ENCODE results near the gene IGF2.

Gene IGF2

DNA sequence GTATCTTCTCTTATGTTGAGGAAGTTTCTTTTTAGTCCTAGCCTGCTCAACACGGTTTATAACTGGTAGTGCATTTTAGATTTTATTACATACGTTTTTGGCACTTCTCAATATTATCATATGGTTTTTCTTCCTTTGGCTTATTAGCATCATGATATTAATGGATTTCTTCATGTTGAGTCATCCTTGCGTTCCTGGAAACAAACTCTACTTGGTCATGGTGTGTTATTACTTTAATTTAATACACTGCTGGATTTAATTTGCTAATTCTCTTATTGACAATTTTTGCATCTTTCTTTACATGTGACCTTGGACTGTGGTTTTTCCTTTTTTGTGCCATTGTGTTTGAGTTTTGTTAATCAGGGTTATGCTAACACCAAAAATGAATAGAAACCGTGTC lies 20.5 kb downstream of the IGF2 start:
- Histone ChIP-seq H3K36me3 (replicated peaks in 1 of 2; ENCODE audit: control insufficient read depth in 2 of 2, insufficient read depth in 2 of 2, low read length in 2 of 2) (no peaks in the 10 kb centered on the region), H3K4me3 (ENCODE audit: low read length in 2 of 2) (no peak overlapping the region), H2BK12ac (ENCODE audit: low read length) (no peak overlapping the region), H3K9ac (ENCODE audit: low read depth, low read length, poor library complexity) (no peak overlapping the region), H4K8ac (ENCODE audit: low read depth, low read length) (no peak overlapping the region), H2AFZ (ENCODE audit: low read length) (no peak overlapping the region), H3K4me1 (ENCODE audit: control insufficient read depth in 2 of 2, insufficient read depth in 1 of 2, low read depth in 1 of 2, low read length in 2 of 2) (peaks cover 0 to 4% of the 10 kb centered on the region in 2 donors), H2BK120ac (ENCODE audit: low read depth, low read length) (no peak overlapping the region), H2BK5ac (ENCODE audit: low read length) (no peak overlapping the region), H2BK15ac (ENCODE audit: low read length) (no peak overlapping the region), H2AK5ac (ENCODE audit: low read depth, low read length) (no peak overlapping the region), H3K23ac (ENCODE audit: low read depth, low read length, poor library complexity) (no peak overlapping the region), H3K79me1 (ENCODE audit: low read depth, low read length) (peaks cover 1% of the 10 kb centered on the region), H3K27me3 (ENCODE audit: control insufficient read depth in 3 of 3, insufficient read depth in 3 of 3, low read depth in 1 of 3, low read length in 3 of 3) (peaks cover 0 to 29% (median 0%) of the 10 kb centered on the region in 3 experiments), H3K4me2 (ENCODE audit: insufficient read depth, low read length, poor library complexity, severe bottlenecking) (no peak overlapping the region), H3K14ac (ENCODE audit: low read length) (no peak overlapping the region), H3K4ac (ENCODE audit: low read length) (no peak overlapping the region), H3K18ac (ENCODE audit: low read length) (no peak overlapping the region), H3K9me3 (replicated peaks in 1 of 2; ENCODE audit: control insufficient read depth in 2 of 2, insufficient read depth in 1 of 2, low read depth in 1 of 2, low read length in 2 of 2) (peaks cover 9 to 10% of the 10 kb centered on the region in 2 donors), H3K27ac (replicated peaks; ENCODE audit: low read length) (no peak overlapping the region), H4K91ac (ENCODE audit: low read depth, low read length, poor library complexity) (no peak overlapping the region)
- no CpG with 5 or more reads among the region's 4 CpGs for WGBS, 2 donors (ENCODE audit: extremely low coverage in 2 of 2, insufficient read length in 2 of 2, insufficient replicate concordance in 1 of 2)
- DNase-seq (ENCODE audit: low spot score): no peak

DNA sequence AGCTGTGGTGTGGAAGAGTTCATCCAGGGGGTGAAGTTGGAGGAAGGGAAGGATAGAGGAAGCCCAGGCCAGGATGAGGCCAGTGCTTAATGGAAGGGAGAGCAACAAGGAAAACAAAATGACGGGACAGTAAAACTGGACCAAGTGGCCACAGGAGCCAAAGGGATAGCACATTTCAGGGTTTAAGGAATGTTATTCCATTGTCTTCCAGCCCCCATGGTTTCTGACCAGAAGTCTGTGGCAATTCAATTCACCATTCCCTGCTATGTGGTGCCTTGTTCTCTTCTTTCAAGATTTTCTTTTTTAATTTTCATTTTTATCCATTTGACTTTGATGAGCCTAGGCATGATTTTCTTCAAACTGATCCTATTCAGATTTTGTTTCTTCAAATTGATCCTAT lies 22.5 kb downstream of the IGF2 start:
- Histone ChIP-seq H3K9ac (ENCODE audit: low read depth, low read length, poor library complexity) (no peak overlapping the region), H2AFZ (ENCODE audit: low read length) (no peak overlapping the region), H3K18ac (ENCODE audit: low read length) (no peak overlapping the region), H2BK120ac (ENCODE audit: low read depth, low read length) (no peak overlapping the region), H3K36me3 (replicated peaks in 1 of 2; ENCODE audit: control insufficient read depth in 2 of 2, insufficient read depth in 2 of 2, low read length in 2 of 2) (no peaks in the 10 kb centered on the region), H2BK12ac (ENCODE audit: low read length) (no peak overlapping the region), H3K9me3 (replicated peaks in 1 of 2; ENCODE audit: control insufficient read depth in 2 of 2, insufficient read depth in 1 of 2, low read depth in 1 of 2, low read length in 2 of 2) (peaks cover 9 to 10% of the 10 kb centered on the region in 2 donors), H3K23ac (ENCODE audit: low read depth, low read length, poor library complexity) (no peak overlapping the region), H3K4me1 (ENCODE audit: control insufficient read depth in 2 of 2, insufficient read depth in 1 of 2, low read depth in 1 of 2, low read length in 2 of 2) (no peaks in the 10 kb centered on the region), H2BK15ac (ENCODE audit: low read length) (no peak overlapping the region), H3K4ac (ENCODE audit: low read length) (no peak overlapping the region), H2AK5ac (ENCODE audit: low read depth, low read length) (no peak overlapping the region), H3K4me2 (ENCODE audit: insufficient read depth, low read length, poor library complexity, severe bottlenecking) (no peak overlapping the region), H2BK5ac (ENCODE audit: low read length) (no peak overlapping the region), H3K27me3 (ENCODE audit: control insufficient read depth in 3 of 3, insufficient read depth in 3 of 3, low read depth in 1 of 3, low read length in 3 of 3) (peaks cover 0 to 19% (median 0%) of the 10 kb centered on the region in 3 experiments), H3K14ac (ENCODE audit: low read length) (no peak overlapping the region), H4K91ac (ENCODE audit: low read depth, low read length, poor library complexity) (no peak overlapping the region), H4K8ac (ENCODE audit: low read depth, low read length) (no peak overlapping the region), H3K79me1 (ENCODE audit: low read depth, low read length) (peaks cover 1% of the 10 kb centered on the region), H3K4me3 (ENCODE audit: low read length in 2 of 2) (no peak overlapping the region), H3K27ac (replicated peaks; ENCODE audit: low read length) (no peak overlapping the region)
- no peak for DNase-seq (ENCODE audit: low spot score)
- no CpG with 5 or more reads among the region's 1 CpG for WGBS, 2 donors (ENCODE audit: extremely low coverage in 2 of 2, insufficient read length in 2 of 2, insufficient replicate concordance in 1 of 2)

DNA sequence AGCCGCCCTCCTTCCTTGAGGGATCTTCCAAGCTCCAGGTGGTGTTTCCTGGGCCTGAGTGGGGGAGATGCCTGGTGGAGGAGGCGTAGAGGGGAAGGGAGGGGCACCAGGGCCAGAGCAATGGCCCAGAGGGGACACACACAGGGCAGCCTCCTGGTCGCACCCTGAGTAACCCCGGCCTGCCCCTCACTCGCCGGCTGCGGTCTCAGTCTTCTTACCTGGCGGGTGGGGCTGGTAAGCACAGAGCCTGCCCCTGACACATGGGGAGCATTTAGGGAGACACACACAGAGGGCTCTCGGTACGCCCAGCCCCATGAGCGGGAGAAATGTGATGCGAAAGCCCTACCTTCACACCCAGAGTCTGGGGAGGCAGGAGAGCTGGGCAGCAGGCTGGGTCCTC lies 23.9 kb downstream of the IGF2 start:
- no peak overlapping the region for H3K4ac ChIP-seq (ENCODE audit: low read length)
- no peaks in the 10 kb centered on the region for H3K4me1 ChIP-seq (ENCODE audit: control insufficient read depth in 2 of 2, insufficient read depth in 1 of 2, low read depth in 1 of 2, low read length in 2 of 2)
- no peaks in the 10 kb centered on the region for H3K36me3 ChIP-seq (replicated peaks in 1 of 2; ENCODE audit: control insufficient read depth in 2 of 2, insufficient read depth in 2 of 2, low read length in 2 of 2)
- DNase-seq (ENCODE audit: low spot score): no peak
- H3K23ac ChIP-seq (ENCODE audit: low read depth, low read length, poor library complexity): no peak overlapping the region
- no peak overlapping the region for H2BK5ac ChIP-seq (ENCODE audit: low read length)
- peak overlapping the region; percentile 57 for H2AK5ac ChIP-seq (ENCODE audit: low read depth, low read length)
- no peak overlapping the region for H3K4me2 ChIP-seq (ENCODE audit: insufficient read depth, low read length, poor library complexity, severe bottlenecking)
- H4K91ac ChIP-seq (ENCODE audit: low read depth, low read length, poor library complexity): no peak overlapping the region
- H3K18ac ChIP-seq (ENCODE audit: low read length): peak overlapping the region; percentile 46
- H2AFZ ChIP-seq (ENCODE audit: low read length): no peak overlapping the region
- H3K9ac ChIP-seq (ENCODE audit: low read depth, low read length, poor library complexity): no peak overlapping the region
- no CpG with 5 or more reads among the region's 12 CpGs for WGBS, 2 donors (ENCODE audit: extremely low coverage in 2 of 2, insufficient read length in 2 of 2, insufficient replicate concordance in 1 of 2)
- H2BK12ac ChIP-seq (ENCODE audit: low read length): no peak overlapping the region
- no peak overlapping the region for H2BK15ac ChIP-seq (ENCODE audit: low read length)
- no peak overlapping the region for H3K27ac ChIP-seq (replicated peaks; ENCODE audit: low read length)
- H3K79me1 ChIP-seq (ENCODE audit: low read depth, low read length): no peaks in the 10 kb centered on the region
- H3K14ac ChIP-seq (ENCODE audit: low read length): no peak overlapping the region
- peaks cover 0 to 7% (median 0%) of the 10 kb centered on the region in 3 experiments for H3K27me3 ChIP-seq (ENCODE audit: control insufficient read depth in 3 of 3, insufficient read depth in 3 of 3, low read depth in 1 of 3, low read length in 3 of 3)
- no peak overlapping the region for H4K8ac ChIP-seq (ENCODE audit: low read depth, low read length)
- H2BK120ac ChIP-seq (ENCODE audit: low read depth, low read length): no peak overlapping the region
- no peak overlapping the region for H3K4me3 ChIP-seq (ENCODE audit: low read length in 2 of 2)
- peaks cover 9 to 10% of the 10 kb centered on the region in 2 donors for H3K9me3 ChIP-seq (replicated peaks in 1 of 2; ENCODE audit: control insufficient read depth in 2 of 2, insufficient read depth in 1 of 2, low read depth in 1 of 2, low read length in 2 of 2)

DNA sequence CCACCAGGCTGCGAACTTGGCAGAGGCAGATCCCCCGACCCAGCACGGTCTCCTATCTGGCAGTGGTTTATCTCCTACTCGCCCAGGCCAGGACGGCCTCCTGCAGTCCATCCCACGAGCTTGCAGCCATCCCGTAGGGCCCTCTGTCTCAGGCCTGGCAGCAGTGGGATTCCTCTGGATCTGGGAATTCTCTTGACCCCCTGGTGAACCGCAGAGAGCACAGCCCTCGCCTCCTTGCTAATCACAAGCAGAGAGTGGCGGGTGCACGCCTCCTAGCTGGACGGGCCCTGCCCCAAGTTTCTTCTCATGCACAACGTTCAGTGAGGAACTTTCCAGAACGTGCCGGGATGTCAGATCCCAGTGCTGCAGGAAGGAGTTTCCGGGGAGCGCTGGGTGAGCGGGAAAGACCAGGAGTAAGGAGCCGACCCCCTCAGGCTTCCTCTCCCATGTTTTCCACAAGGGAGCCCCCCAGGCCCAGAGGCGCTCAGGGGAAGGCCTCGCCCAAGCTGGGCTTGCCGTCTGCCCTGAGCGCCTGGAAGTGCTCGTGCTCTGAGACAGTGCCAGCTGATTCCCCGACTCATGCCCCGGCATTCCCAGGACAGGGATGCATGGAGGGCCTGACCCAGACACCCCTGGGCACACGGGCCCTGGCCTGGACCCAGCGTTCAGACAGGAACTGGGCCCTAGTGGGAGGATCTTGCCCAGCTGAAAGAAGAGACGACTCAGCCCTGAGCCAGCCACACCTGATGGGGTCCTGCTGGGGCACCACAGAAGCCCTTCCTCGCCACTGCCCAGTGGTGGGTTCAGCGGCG lies 24.6 kb downstream of the IGF2 start:
- no peak overlapping the region for H4K91ac ChIP-seq (ENCODE audit: low read depth, low read length, poor library complexity)
- peaks cover 0 to 3% (median 0%) of the 10 kb centered on the region in 3 experiments for H3K27me3 ChIP-seq (ENCODE audit: control insufficient read depth in 3 of 3, insufficient read depth in 3 of 3, low read depth in 1 of 3, low read length in 3 of 3)
- no peaks in the 10 kb centered on the region for H3K79me1 ChIP-seq (ENCODE audit: low read depth, low read length)
- no peak overlapping the region for H4K8ac ChIP-seq (ENCODE audit: low read depth, low read length)
- no peak for DNase-seq (ENCODE audit: low spot score)
- no CpG with 5 or more reads among the region's 32 CpGs for WGBS, 2 donors (ENCODE audit: extremely low coverage in 2 of 2, insufficient read length in 2 of 2, insufficient replicate concordance in 1 of 2)
- H3K9me3 ChIP-seq (replicated peaks in 1 of 2; ENCODE audit: control insufficient read depth in 2 of 2, insufficient read depth in 1 of 2, low read depth in 1 of 2, low read length in 2 of 2): peaks cover 9 to 10% of the 10 kb centered on the region in 2 donors
- H2BK120ac ChIP-seq (ENCODE audit: low read depth, low read length): no peak overlapping the region
- peak overlapping the region; percentile 10 for H2AK5ac ChIP-seq (ENCODE audit: low read depth, low read length)
- no peak overlapping the region for H3K9ac ChIP-seq (ENCODE audit: low read depth, low read length, poor library complexity)
- H3K36me3 ChIP-seq (replicated peaks in 1 of 2; ENCODE audit: control insufficient read depth in 2 of 2, insufficient read depth in 2 of 2, low read length in 2 of 2): no peaks in the 10 kb centered on the region
- no peak overlapping the region for H3K27ac ChIP-seq (replicated peaks; ENCODE audit: low read length)
- no peak overlapping the region for H3K18ac ChIP-seq (ENCODE audit: low read length)
- no peak overlapping the region for H3K4me2 ChIP-seq (ENCODE audit: insufficient read depth, low read length, poor library complexity, severe bottlenecking)
- no peak overlapping the region for H3K4me3 ChIP-seq (ENCODE audit: low read length in 2 of 2)
- no peak overlapping the region for H2AFZ ChIP-seq (ENCODE audit: low read length)
- H3K4me1 ChIP-seq (ENCODE audit: control insufficient read depth in 2 of 2, insufficient read depth in 1 of 2, low read depth in 1 of 2, low read length in 2 of 2): peaks cover 0 to 2% of the 10 kb centered on the region in 2 donors
- no peak overlapping the region for H3K23ac ChIP-seq (ENCODE audit: low read depth, low read length, poor library complexity)
- H2BK5ac ChIP-seq (ENCODE audit: low read length): no peak overlapping the region
- no peak overlapping the region for H2BK12ac ChIP-seq (ENCODE audit: low read length)
- H2BK15ac ChIP-seq (ENCODE audit: low read length): no peak overlapping the region
- no peak overlapping the region for H3K4ac ChIP-seq (ENCODE audit: low read length)
- no peak overlapping the region for H3K14ac ChIP-seq (ENCODE audit: low read length)

Measured in neuronal stem cell (in vitro differentiated cells).